Measurements from ENCODE around the gene DNMT3B. TPM values are rescaled to one million over a fixed set of nuclear protein-coding genes. Genes with fewer than 3 reads are reported as not detected.

Gene DNMT3B
- total and polyA plus RNA-seq, 9 of the 15 experiments (the other 6 are each of a cell fraction or from before 2014, with no cell fraction given): 9.3 to 74.8 (median 49.1) TPM

DNA sequence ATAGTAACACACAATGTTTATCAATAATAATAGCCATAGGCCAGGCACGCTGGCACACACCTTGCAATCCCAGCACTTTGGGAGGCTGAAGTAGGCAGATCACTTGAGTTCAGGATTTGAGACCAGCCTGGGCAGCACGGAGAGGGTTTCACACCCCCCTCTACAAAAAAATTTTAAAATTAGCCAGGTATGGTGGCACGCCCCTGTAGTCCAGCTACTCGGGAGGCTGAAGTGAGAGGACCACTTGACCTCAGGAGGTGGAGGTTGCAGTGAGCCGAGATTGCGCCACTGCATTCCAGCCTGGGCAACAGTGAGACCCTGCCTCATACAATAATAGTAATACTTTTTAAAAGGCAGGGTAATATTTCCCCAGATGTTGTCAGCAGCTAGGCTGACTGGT lies 49.7 kb downstream of the DNMT3B start (continued):
- no peak for TF ChIP-seq NUFIP1 (IDR thresholded peaks at IDR 0.05; ENCODE audit: partially characterized antibody)
- TF ChIP-seq, protein P1, sequence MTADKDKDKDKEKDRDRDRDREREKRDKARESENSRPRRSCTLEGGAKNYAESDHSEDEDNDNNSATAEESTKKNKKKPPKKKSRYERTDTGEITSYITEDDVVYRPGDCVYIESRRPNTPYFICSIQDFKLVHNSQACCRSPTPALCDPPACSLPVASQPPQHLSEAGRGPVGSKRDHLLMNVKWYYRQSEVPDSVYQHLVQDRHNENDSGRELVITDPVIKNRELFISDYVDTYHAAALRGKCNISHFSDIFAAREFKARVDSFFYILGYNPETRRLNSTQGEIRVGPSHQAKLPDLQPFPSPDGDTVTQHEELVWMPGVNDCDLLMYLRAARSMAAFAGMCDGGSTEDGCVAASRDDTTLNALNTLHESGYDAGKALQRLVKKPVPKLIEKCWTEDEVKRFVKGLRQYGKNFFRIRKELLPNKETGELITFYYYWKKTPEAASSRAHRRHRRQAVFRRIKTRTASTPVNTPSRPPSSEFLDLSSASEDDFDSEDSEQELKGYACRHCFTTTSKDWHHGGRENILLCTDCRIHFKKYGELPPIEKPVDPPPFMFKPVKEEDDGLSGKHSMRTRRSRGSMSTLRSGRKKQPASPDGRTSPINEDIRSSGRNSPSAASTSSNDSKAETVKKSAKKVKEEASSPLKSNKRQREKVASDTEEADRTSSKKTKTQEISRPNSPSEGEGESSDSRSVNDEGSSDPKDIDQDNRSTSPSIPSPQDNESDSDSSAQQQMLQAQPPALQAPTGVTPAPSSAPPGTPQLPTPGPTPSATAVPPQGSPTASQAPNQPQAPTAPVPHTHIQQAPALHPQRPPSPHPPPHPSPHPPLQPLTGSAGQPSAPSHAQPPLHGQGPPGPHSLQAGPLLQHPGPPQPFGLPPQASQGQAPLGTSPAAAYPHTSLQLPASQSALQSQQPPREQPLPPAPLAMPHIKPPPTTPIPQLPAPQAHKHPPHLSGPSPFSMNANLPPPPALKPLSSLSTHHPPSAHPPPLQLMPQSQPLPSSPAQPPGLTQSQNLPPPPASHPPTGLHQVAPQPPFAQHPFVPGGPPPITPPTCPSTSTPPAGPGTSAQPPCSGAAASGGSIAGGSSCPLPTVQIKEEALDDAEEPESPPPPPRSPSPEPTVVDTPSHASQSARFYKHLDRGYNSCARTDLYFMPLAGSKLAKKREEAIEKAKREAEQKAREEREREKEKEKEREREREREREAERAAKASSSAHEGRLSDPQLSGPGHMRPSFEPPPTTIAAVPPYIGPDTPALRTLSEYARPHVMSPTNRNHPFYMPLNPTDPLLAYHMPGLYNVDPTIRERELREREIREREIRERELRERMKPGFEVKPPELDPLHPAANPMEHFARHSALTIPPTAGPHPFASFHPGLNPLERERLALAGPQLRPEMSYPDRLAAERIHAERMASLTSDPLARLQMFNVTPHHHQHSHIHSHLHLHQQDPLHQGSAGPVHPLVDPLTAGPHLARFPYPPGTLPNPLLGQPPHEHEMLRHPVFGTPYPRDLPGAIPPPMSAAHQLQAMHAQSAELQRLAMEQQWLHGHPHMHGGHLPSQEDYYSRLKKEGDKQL (CRISPR knock-in tag; IDR thresholded peaks at IDR 0.05; ENCODE audit: borderline replicate concordance): no peak
- TF ChIP-seq NELFE (IDR thresholded peaks at IDR 0.05; ENCODE audit: insufficient read depth, insufficient read length): no peak
- TF ChIP-seq BHLHE40 (IDR thresholded peaks at IDR 0.05; ENCODE audit: low read length): no peak
- TF ChIP-seq SMAD3 (CRISPR knock-in tag; conservative IDR thresholded peaks at IDR 0.05): no peak
- no peak for TF ChIP-seq RBM34 (IDR thresholded peaks at IDR 0.05; ENCODE audit: borderline replicate concordance, insufficient read depth, low read length)
- TF ChIP-seq ZFX (CRISPR knock-in tag; IDR thresholded peaks at IDR 0.05): no peak
- TF ChIP-seq KAT7 (CRISPR knock-in tag; IDR thresholded peaks at IDR 0.05; ENCODE audit: borderline replicate concordance): no peak

All from K562 (cell line).